Suprapubic skin (tissue), 4 donors: ENCODE results near the gene TNS3. TPM values are rescaled to one million over a fixed set of nuclear protein-coding genes. Genes with fewer than 3 reads are reported as not detected.

Experiments
- DNase-seq, 2 donors: peaks; one replicate each; pipeline ENCODE4 v3.0.0-alpha.2; 2019; ENCODE audit warnings: low spot score in 2 of 2
- H3K27ac ChIP-seq: fragments of 200-600 bp; sonication (generic); one replicate; pipeline ENCODE4 v1.5.1; 2019
- H3K27me3 ChIP-seq: fragments of 200-600 bp; sonication (generic); one replicate; pipeline ENCODE4 v1.5.1; 2019
- H3K36me3 ChIP-seq: fragments of 200-600 bp; sonication (generic); one replicate; pipeline ENCODE4 v1.5.1; 2019
- H3K4me1 ChIP-seq: fragments of 200-600 bp; sonication (generic); one replicate; pipeline ENCODE4 v1.5.1; 2019
- H3K4me3 ChIP-seq: fragments of 200-600 bp; sonication (generic); one replicate; pipeline ENCODE4 v1.5.1; 2019; ENCODE audit warnings: mild to moderate bottlenecking
- H3K9me3 ChIP-seq: fragments of 200-600 bp; sonication (generic); one replicate; pipeline ENCODE4 v1.5.1; 2019
- CTCF ChIP-seq, 2 donors: fragments of 200-600 bp in 1 of 2; fragments of 450-650 bp in 1 of 2; sonication (generic) in 1 of 2; IDR thresholded peaks; one replicate each; pipeline ENCODE4 v1.5.1; 2016 to 2019; ENCODE audit warnings: antibody characterized with exemption in 2 of 2, mild to moderate bottlenecking in 1 of 2, moderate library complexity in 1 of 2
- EP300 ChIP-seq: sonication (generic); formaldehyde crosslinking; IDR thresholded peaks from one replicate; pipeline ENCODE4 v1.6.1; 2017; ENCODE audit warnings: antibody characterized with exemption
- POLR2A ChIP-seq, 2 donors: fragments of 450-650 bp; IDR thresholded peaks; one replicate each; pipeline ENCODE4 v1.6.1; 2017; ENCODE audit warnings: antibody characterized with exemption in 2 of 2, mild to moderate bottlenecking in 2 of 2, moderate library complexity in 2 of 2
- POLR2AphosphoS5 ChIP-seq, 3 donors: sonication (generic); formaldehyde crosslinking; IDR thresholded peaks; one replicate each; pipeline ENCODE4 v1.6.1; 2017; ENCODE audit warnings: antibody characterized with exemption in 3 of 3
- WGBS: methylation state at CpG from one replicate; pipeline ENCODE4 v1.1.5; 2018; 5-methylcytosine and 5-hydroxymethylcytosine counted together
- total RNA-seq, 4 donors: library from RNA; depleted of rRNA; stranded (reverse); fragments of >200 nt; gene quantifications; one replicate each; pipeline ENCODE4 v1.1.0, GENCODE V29; 2016

The TNS3 gene
- total RNA-seq, 4 donors from 2014 or later: 14.3 to 53.0 (median 31.9) TPM

- Histone ChIP-seq H3K27ac (no peak overlapping the region), H3K4me1 (peaks cover 22% of the 10 kb centered on the region), H3K9me3 (no peaks in the 10 kb centered on the region), H3K36me3 (peaks cover 15% of the 10 kb centered on the region), H3K4me3 (no peak overlapping the region), H3K27me3 (no peaks in the 10 kb centered on the region)
- no peak for DNase-seq
- WGBS: 40% methylated on average over 10 of the region's 10 CpGs
- no peak for TF ChIP-seq POLR2A (IDR thresholded peaks at IDR 0.05)
- no peak for TF ChIP-seq CTCF (IDR thresholded peaks at IDR 0.05)
- TF ChIP-seq EP300: no peak
- TF ChIP-seq POLR2AphosphoS5 (IDR thresholded peaks at IDR 0.05): no peak
These were observed 210.1 kb downstream of the TNS3 start for GRCh38 chr7:47371733-47372368.

DNA sequence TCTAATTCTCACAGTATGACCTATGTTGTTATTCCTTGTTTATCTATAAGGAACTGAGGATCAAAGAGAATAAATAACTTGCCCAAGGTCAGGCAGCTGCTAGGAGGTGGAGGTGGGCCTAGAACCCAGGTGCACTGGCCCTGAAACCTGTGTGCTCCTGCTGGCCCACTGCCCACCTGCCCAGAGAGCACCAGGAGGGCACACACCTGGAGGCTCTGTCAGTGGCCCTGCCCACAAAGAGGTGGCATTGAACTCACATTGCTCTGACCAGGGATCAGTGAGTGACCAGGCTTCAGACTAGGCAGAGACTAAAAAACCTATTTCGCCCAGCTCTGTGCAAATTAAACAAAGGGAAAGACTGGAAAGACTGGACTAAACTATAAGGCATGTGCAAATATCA lies 210.6 kb downstream of the TNS3 start:
- Histone ChIP-seq H3K4me1 (peaks cover 22% of the 10 kb centered on the region), H3K36me3 (peaks cover 15% of the 10 kb centered on the region), H3K9me3 (no peaks in the 10 kb centered on the region), H3K27me3 (no peaks in the 10 kb centered on the region), H3K27ac (no peak overlapping the region), H3K4me3 (no peak overlapping the region)
- TF ChIP-seq POLR2AphosphoS5 (IDR thresholded peaks at IDR 0.05): no peak
- TF ChIP-seq EP300: no peak
- no peak for TF ChIP-seq POLR2A (IDR thresholded peaks at IDR 0.05)
- TF ChIP-seq CTCF (IDR thresholded peaks at IDR 0.05): no peak
- DNase-seq: no peak
- WGBS: 73% methylated on average over 1 of the region's 1 CpG

- Histone ChIP-seq H3K9me3 (no peaks in the 10 kb centered on the region), H3K27ac (no peak overlapping the region), H3K27me3 (no peaks in the 10 kb centered on the region), H3K36me3 (peaks cover 15% of the 10 kb centered on the region), H3K4me3 (no peak overlapping the region), H3K4me1 (peaks cover 21% of the 10 kb centered on the region)
- no peak for DNase-seq
- TF ChIP-seq POLR2AphosphoS5 (IDR thresholded peaks at IDR 0.05) (no peak), EP300 (no peak), POLR2A (IDR thresholded peaks at IDR 0.05) (no peak), CTCF (IDR thresholded peaks at IDR 0.05) (no peak)
- 59% methylated on average over 15 of the region's 15 CpGs for WGBS
These were observed 211.4 kb downstream of the TNS3 start for GRCh38 chr7:47370461-47371042.

- no peaks in the 10 kb centered on the region for H3K9me3 ChIP-seq
- DNase-seq: no peak
- 80% methylated on average over 3 of the region's 3 CpGs for WGBS
- H3K27ac ChIP-seq: no peak overlapping the region
- H3K4me3 ChIP-seq: no peak overlapping the region
- H3K27me3 ChIP-seq: no peaks in the 10 kb centered on the region
- H3K36me3 ChIP-seq: peaks cover 15% of the 10 kb centered on the region
- TF ChIP-seq EP300 (no peak), POLR2A (IDR thresholded peaks at IDR 0.05) (no peak), POLR2AphosphoS5 (IDR thresholded peaks at IDR 0.05) (no peak), CTCF (IDR thresholded peaks at IDR 0.05) (no peak)
- H3K4me1 ChIP-seq: peaks cover 15% of the 10 kb centered on the region
These were observed 212.2 kb downstream of the TNS3 start for GRCh38 chr7:47369736-47370135.

DNA sequence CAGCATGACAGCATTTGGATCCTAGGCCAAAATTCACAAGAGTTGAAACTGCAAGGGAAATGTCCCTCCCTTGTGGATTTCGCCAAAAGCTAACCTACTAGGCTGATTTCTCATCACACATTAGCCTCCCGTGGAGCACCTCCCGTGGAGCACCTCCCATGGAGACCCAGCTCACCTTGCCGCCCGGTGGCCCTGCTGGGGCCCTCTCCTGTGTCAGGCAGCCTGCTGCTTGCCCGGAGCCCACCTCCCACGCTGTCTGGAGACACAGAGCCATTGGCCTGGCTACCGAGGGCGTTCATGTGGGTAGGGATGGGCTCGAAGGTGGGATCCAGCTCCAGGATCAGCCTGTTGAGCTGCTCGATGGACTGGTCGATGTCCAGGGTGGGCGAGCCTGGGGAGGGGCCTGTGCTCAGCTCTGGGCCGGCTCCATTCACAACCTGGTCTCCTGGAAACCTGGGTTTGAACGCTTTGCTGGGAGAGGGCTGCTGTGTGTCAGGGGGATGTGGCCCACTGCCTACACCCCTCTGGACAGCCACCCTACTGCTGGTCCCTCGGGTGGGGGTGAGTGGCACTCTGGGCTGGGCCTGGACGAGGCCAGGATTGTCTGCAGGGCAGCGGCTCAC lies 213.6 kb downstream of the TNS3 start:
- Histone ChIP-seq H3K9me3 (no peaks in the 10 kb centered on the region), H3K27ac (no peak overlapping the region), H3K4me1 (peaks cover 15% of the 10 kb centered on the region), H3K36me3 (peaks cover 15% of the 10 kb centered on the region), H3K4me3 (no peak overlapping the region), H3K27me3 (no peaks in the 10 kb centered on the region)
- TF ChIP-seq POLR2A (IDR thresholded peaks at IDR 0.05) (no peak), CTCF (IDR thresholded peaks at IDR 0.05) (no peak), EP300 (no peak), POLR2AphosphoS5 (IDR thresholded peaks at IDR 0.05) (no peak)
- DNase-seq: no peak
- 95% methylated on average over 14 of the region's 18 CpGs for WGBS
